A549 (cell line): Measurements from ENCODE around the gene PHYKPL. TPM values are rescaled to one million over a fixed set of nuclear protein-coding genes. Genes with fewer than 3 reads are reported as not detected.

ENCODE experiments used
- ATAC-seq, 2 experiments: fragments of 200-7000 bp in 1 of 2; fragments of >200 bp in 1 of 2; cut with Nextera tagmentation in 1 of 2; cut with Tn5 transposase in 1 of 2; 3 replicates each; pipeline versions ENCODE4 v1.8.0 to v1.9.1; 2018 to 2020; ENCODE audit warnings: mild to moderate bottlenecking in 1 of 2, moderate library complexity in 1 of 2
- CTCF ChIA-PET: fragments of 300-600 bp; sonication (Branson Sonifier 250); formaldehyde crosslinking; extraction: SDS; loops from one replicate; lab custom pipeline; 2021; ENCODE audit warnings: antibody characterized with exemption, inconsistent platforms; lab: Yijun Ruan, JAX
- POLR2A ChIA-PET: fragments of 350-600 bp; formaldehyde crosslinking; extraction: SDS; loops from one replicate; lab custom pipeline; 2021; ENCODE audit warnings: antibody characterized with exemption, inconsistent platforms; lab: Yijun Ruan, JAX
- DNase-seq, 2 experiments: peaks; one replicate each; pipeline versions ENCODE4 v3.0.0 to v3.0.0-alpha.2; 2011 to 2016; ENCODE audit warnings: low read depth in 1 of 2, low spot score in 1 of 2
- FAIRE-seq: peaks from 2 replicates; lab custom pipeline; 2011; peaks lifted over from hg19 to GRCh38; lab: Jason Lieb, UNC
- H3K27ac ChIP-seq, 2 experiments: fragments of >200 bp; sonication (Bioruptor Twin); formaldehyde crosslinking; 3 replicates each; pipeline ENCODE4 v1.5.1; 2016 to 2017
- H3K4me1 ChIP-seq: fragments of >200 bp; sonication (Bioruptor Twin); formaldehyde crosslinking; 3 replicates; pipeline ENCODE4 v1.6.1; 2016
- H3K4me2 ChIP-seq: fragments of >200 bp; sonication (Bioruptor Twin); formaldehyde crosslinking; 3 replicates; pipeline ENCODE4 v1.6.1; 2016
- H3K4me3 ChIP-seq: fragments of >200 bp; sonication (Bioruptor Twin); formaldehyde crosslinking; 3 replicates; pipeline ENCODE4 v1.5.1; 2016
- H3K9me3 ChIP-seq: fragments of >200 bp; sonication (Bioruptor Twin); formaldehyde crosslinking; 3 replicates; pipeline ENCODE4 v1.6.1; 2016
- ATOH8 ChIP-seq: fragments of 250-450 bp; sonication (Bioruptor Pico); IDR thresholded peaks from 2 replicates; pipeline ENCODE4 v1.5.0; 2020; ENCODE audit warnings: low read depth, mild to moderate bottlenecking, moderate library complexity
- CBX8 ChIP-seq: fragments of 200-600 bp; sonication (generic); IDR thresholded peaks from 2 replicates; pipeline ENCODE4 v1.6.1; 2016
- FOSB ChIP-seq: fragments of 250-450 bp; sonication (Bioruptor Pico); IDR thresholded peaks from 2 replicates; pipeline ENCODE4 v1.5.0; 2020; ENCODE audit warnings: mild to moderate bottlenecking, moderate library complexity
- FOSL2 ChIP-seq, 2 experiments: fragments of 450-650 bp in 1 of 2; fragments of >200 bp in 1 of 2; sonication (Bioruptor Twin) in 1 of 2; formaldehyde crosslinking; IDR thresholded peaks; 2 replicates each; pipeline versions ENCODE4 v1.5.0 to v1.6.1; 2016 to 2020; ENCODE audit warnings: mild to moderate bottlenecking in 1 of 2, moderate library complexity in 1 of 2
- HEYL ChIP-seq: fragments of 250-450 bp; sonication (Bioruptor Pico); IDR thresholded peaks from 2 replicates; pipeline ENCODE4 v1.8.0; 2021; ENCODE audit warnings: mild to moderate bottlenecking, moderate library complexity
- HMGXB4 ChIP-seq: fragments of 250-450 bp; sonication (Bioruptor Pico); IDR thresholded peaks from 2 replicates; pipeline ENCODE4 v1.5.0; 2021; ENCODE audit warnings: mild to moderate bottlenecking, moderate library complexity, borderline replicate concordance
- HOXA7 ChIP-seq: fragments of 250-450 bp; sonication (Bioruptor Pico); IDR thresholded peaks from 2 replicates; pipeline ENCODE4 v1.5.0; 2020; ENCODE audit warnings: mild to moderate bottlenecking, moderate library complexity
- KDM5A ChIP-seq: fragments of 200-600 bp; sonication (generic); IDR thresholded peaks from 2 replicates; pipeline ENCODE4 v1.6.1; 2016; ENCODE audit warnings: antibody characterized with exemption, mild to moderate bottlenecking
- PHF8 ChIP-seq: fragments of 200-600 bp; sonication (generic); IDR thresholded peaks from 2 replicates; pipeline ENCODE4 v1.6.1; 2016; ENCODE audit warnings: low read depth, mild to moderate bottlenecking, antibody characterized with exemption, moderate library complexity, borderline replicate concordance
- RFX5 ChIP-seq: fragments of 450-650 bp; IDR thresholded peaks from 2 replicates; pipeline ENCODE4 v1.7.1; 2014; ENCODE audit warnings: antibody characterized with exemption, mild to moderate bottlenecking, moderate library complexity
- SMC3 ChIP-seq: fragments of >200 bp; sonication (Bioruptor Twin); formaldehyde crosslinking; IDR thresholded peaks from 3 replicates; pipeline ENCODE4 v1.6.1; 2018; ENCODE audit warnings: inconsistent platforms
- ZFP36 ChIP-seq: fragments of 450-650 bp; IDR thresholded peaks from 2 replicates; pipeline ENCODE4 v1.6.1; 2014; ENCODE audit warnings: borderline replicate concordance; ENCODE audit not compliant: partially characterized antibody
- ZSCAN20 ChIP-seq: fragments of 250-450 bp; sonication (Bioruptor Pico); IDR thresholded peaks from 2 replicates; pipeline ENCODE4 v1.8.0; 2022; ENCODE audit warnings: mild to moderate bottlenecking, moderate library complexity
- WGBS: methylation state at CpG from one replicate; pipeline ENCODE4 v1.1.6; 2017; ENCODE audit errors: missing lambda C conversion rate; 5-methylcytosine and 5-hydroxymethylcytosine counted together
- polyA plus RNA-seq, 4 experiments: library from polyadenylated mRNA; depleted of rRNA in 3 of 4; stranded (reverse); fragments of >200 nt; fragmentation: RNase III in 1 of 4; extraction: RNeasy Plus Mini Kit Qiagen cat#74134 plus additional on column Dnase treatment in 1 of 4; gene quantifications; 2 replicates in 3 of 4; 3 replicates in 1 of 4; pipeline ENCODE4 v1.2.3, GENCODE V29; 2011 to 2017
- TF ChIP-seq, protein P1 (sequence below): IDR thresholded peaks from 2 replicates; pipeline ENCODE4 v1.6.1; 2012
- TF ChIP-seq, protein P2 (sequence below): fragments of >200 bp; sonication (Bioruptor Twin); formaldehyde crosslinking; IDR thresholded peaks from 3 replicates; pipeline ENCODE4 v1.5.1; 2016

PHYKPL gene
- polyA plus RNA-seq, 2 of the 4 experiments (the other 2 are of a cell fraction), result 13.0 to 21.9 TPM

GRCh38 chr5:178176791-178177190 is 55.8 kb downstream of the PHYKPL start:
- ATAC-seq (no peak), DNase-seq (no peak), FAIRE-seq (no peak)
- TF ChIP-seq, protein P1, sequence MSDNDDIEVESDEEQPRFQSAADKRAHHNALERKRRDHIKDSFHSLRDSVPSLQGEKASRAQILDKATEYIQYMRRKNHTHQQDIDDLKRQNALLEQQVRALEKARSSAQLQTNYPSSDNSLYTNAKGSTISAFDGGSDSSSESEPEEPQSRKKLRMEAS, result no peak
- TF ChIP-seq ATOH8 (CRISPR knock-in tag), result no peak
- no peak for TF ChIP-seq SMC3
- TF ChIP-seq FOSB (CRISPR knock-in tag), result no peak
- TF ChIP-seq HMGXB4 (CRISPR knock-in tag), result no peak
- no peak for TF ChIP-seq CBX8
- TF ChIP-seq ZSCAN20 (CRISPR knock-in tag), result no peak
- no peak for TF ChIP-seq KDM5A
- 68% methylated on average over 6 of the region's 6 CpGs for WGBS
- H3K4me3 ChIP-seq, result no peak overlapping the region
- no peak overlapping the region for H3K4me2 ChIP-seq
- ChIA-PET POLR2A (no interaction called here), CTCF (no interaction called here)
- no peak overlapping the region for H3K27ac ChIP-seq
- H3K9me3 ChIP-seq, result 0 out of 3 replicates have a peak, but pooled peaks cover 4% of the 10 kb centered on the region
- no peaks in the 10 kb centered on the region for H3K4me1 ChIP-seq

DNA sequence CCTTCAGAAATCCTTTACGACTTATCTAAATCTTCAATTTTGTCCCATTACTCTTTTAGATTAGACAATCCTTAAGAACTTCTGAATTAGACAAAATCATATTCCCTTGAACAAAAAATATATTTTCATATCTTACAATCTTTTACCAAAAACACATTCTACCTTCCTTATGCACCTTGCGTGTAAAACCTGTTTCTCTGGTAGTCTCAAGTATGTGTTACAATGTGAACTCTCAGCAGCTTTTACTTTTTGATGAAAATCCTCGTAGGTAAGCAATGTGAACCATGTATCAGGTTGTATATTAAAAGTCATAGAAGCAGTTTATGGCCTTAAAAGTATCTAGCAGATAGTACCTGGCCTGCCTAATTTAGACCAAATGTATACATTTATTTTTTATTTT is 58.1 kb downstream of the PHYKPL start:
- Histone ChIP-seq H3K9me3 (0 out of 3 replicates have a peak, but pooled peaks cover under 1% of the 10 kb centered on the region), H3K4me1 (no peaks in the 10 kb centered on the region), H3K4me2 (no peak overlapping the region), H3K27ac (no peak overlapping the region), H3K4me3 (no peak overlapping the region)
- ATAC-seq (no peak), DNase-seq (no peak), FAIRE-seq (no peak)
- ChIA-PET POLR2A (interaction anchor here (1.3 kb wide), 1 partner anchor 30 kb away, joined by 3 read pairs; the partner anchor contains the start of gene HNRNPAB), CTCF (interaction anchor here (1.2 kb wide), 1 partner anchor 11 kb away, joined by 4 read pairs; no protein-coding TSS in a partner anchor)
- WGBS, result 74% methylated on average over 3 of the region's 3 CpGs
- TF ChIP-seq FOSL2 (IDR thresholded peaks at IDR 0.05), result no peak
- TF ChIP-seq FOSL2 (CRISPR knock-in tag; IDR thresholded peaks at IDR 0.05), result no peak
- no peak for TF ChIP-seq ZFP36
- no peak for TF ChIP-seq PHF8
- TF ChIP-seq HEYL (CRISPR knock-in tag), result no peak
- TF ChIP-seq RFX5, result no peak
- TF ChIP-seq, protein P2, sequence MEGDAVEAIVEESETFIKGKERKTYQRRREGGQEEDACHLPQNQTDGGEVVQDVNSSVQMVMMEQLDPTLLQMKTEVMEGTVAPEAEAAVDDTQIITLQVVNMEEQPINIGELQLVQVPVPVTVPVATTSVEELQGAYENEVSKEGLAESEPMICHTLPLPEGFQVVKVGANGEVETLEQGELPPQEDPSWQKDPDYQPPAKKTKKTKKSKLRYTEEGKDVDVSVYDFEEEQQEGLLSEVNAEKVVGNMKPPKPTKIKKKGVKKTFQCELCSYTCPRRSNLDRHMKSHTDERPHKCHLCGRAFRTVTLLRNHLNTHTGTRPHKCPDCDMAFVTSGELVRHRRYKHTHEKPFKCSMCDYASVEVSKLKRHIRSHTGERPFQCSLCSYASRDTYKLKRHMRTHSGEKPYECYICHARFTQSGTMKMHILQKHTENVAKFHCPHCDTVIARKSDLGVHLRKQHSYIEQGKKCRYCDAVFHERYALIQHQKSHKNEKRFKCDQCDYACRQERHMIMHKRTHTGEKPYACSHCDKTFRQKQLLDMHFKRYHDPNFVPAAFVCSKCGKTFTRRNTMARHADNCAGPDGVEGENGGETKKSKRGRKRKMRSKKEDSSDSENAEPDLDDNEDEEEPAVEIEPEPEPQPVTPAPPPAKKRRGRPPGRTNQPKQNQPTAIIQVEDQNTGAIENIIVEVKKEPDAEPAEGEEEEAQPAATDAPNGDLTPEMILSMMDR, result no peak
- TF ChIP-seq HOXA7, result no peak
- no peak for TF ChIP-seq SMC3

DNA sequence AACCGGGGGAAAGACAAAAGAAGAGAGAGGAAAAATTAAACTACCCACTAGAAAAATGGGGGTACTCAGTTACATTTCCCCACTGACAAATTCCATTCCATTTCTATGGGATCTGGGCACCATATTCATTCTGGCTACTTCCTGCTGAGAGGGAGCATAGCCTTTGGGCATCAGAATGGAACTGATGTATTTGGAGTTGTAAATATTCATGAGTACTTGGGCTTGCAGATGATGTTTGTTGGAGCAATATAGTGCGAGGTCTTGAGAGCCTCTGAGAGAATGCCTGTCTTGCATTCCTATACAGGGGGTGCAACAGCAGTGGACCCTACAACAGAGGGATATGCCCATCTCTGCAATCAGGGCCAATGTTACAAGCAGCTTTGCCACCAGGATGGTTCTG is 62.1 kb downstream of the PHYKPL start:
- Histone ChIP-seq H3K4me3 (no peak overlapping the region), H3K9me3 (no peaks in the 10 kb centered on the region), H3K27ac (no peak overlapping the region), H3K4me1 (no peaks in the 10 kb centered on the region), H3K4me2 (no peak overlapping the region)
- no peak for DNase-seq
- ChIA-PET POLR2A (no interaction called here), CTCF (interaction anchor here (1.0 to 1.3 kb wide), 2 partner anchors 10 to 95 kb away, joined by 3 read pairs; no protein-coding TSS in a partner anchor)
- WGBS, result 52% methylated on average over 2 of the region's 2 CpGs
- no peak for ATAC-seq
- no peak for FAIRE-seq
- no peak for TF ChIP-seq HOXA7
